MG63 (cell line): Measurements from ENCODE around the gene FAM163A. TPM values are rescaled to one million over a fixed set of nuclear protein-coding genes. Genes with fewer than 3 reads are reported as not detected.
A peak's percentile ranks its signal among the peaks of the same experiment; 100 is the strongest.
"Not testable (repeated sequence)": the region's sequence is repeated elsewhere in the genome, so short reads cannot be mapped to it uniquely, and the experiment has no call there.

Source experiments
- DNase-seq: peaks from one replicate; pipeline ENCODE4 v3.0.0-alpha.2; 2020
- H3K27me3 ChIP-seq: fragments of 250-450 bp; sonication (Bioruptor Pico); 2 replicates; pipeline ENCODE4 v1.5.1; 2020; ENCODE audit warnings: mild to moderate bottlenecking, moderate library complexity
- H3K36me3 ChIP-seq: fragments of 250-450 bp; sonication (Bioruptor Pico); 2 replicates; pipeline ENCODE4 v1.5.1; 2020; ENCODE audit warnings: mild to moderate bottlenecking, moderate library complexity
- H3K4me3 ChIP-seq: fragments of 250-450 bp; sonication (Bioruptor Pico); 2 replicates; pipeline ENCODE4 v1.5.1; 2020; ENCODE audit warnings: mild to moderate bottlenecking, moderate library complexity
- H3K9me3 ChIP-seq: fragments of 250-450 bp; sonication (Bioruptor Pico); 2 replicates; pipeline ENCODE4 v1.5.1; 2020; ENCODE audit warnings: mild to moderate bottlenecking, moderate library complexity
- total RNA-seq: library from RNA; depleted of rRNA; stranded (reverse); fragments of >200 nt; shearing (Covaris generic); gene quantifications from 2 replicates; pipeline ENCODE4 v1.2.3, GENCODE V29; 2014; ENCODE audit warnings: low replicate concordance

Gene FAM163A
- total RNA-seq, 1 experiment from 2014 or later = not detected

DNA sequence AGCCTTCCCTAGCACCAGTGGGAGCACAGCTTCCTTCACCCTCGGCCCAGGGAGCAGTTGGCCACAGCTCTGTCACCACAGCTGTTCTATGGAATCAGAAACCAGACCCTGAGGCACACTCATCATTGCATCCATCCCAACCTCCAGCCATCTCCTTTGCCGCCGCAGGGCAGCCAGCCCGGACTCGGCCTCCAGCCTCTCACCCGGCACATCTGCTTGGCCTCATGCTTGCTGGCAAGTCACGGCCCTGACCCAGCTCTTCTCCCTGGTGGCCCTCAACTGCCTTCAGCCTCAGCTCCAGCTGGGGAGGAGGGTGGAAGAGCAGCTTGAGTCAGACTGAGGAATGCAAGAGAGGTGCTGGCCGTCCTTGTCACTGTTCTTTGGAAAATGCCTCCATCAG, 74.7 kb downstream of the FAM163A start:
- Histone ChIP-seq H3K9me3 (no peaks in the 10 kb centered on the region), H3K27me3 (peaks cover 3% of the 10 kb centered on the region; the same call in 1 of the 2 replicates)
- DNase-seq = peak; percentile 46

DNA sequence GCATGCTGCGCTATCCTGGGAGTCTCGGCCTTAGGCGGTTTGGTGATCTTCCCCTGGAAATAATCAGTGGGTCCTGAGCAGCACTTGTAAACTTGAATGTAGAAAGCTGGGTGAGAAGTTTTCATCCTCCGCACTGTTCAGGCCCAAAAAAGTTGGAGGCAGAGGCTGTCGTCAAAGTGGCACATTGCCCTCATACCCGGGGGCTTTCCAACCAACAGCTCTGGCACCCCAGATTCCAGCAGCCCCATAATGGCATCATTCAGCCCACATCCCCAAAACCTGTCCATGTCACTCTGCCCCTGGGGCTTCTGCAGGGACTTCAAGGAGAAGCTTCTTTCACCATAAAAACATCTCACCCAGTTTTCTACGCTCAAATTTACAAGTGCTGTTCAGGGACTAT, 75.2 kb downstream of the FAM163A start:
- Histone ChIP-seq H3K27me3 (peaks cover 3% of the 10 kb centered on the region; the same call in 1 of the 2 replicates), H3K36me3 (no peaks in the 10 kb centered on the region), H3K9me3 (no peaks in the 10 kb centered on the region), H3K4me3 (no peak overlapping the region)
- DNase-seq = no peak

More for the DNA sequence above, 74.7 kb downstream of the FAM163A start:
- no peaks in the 10 kb centered on the region for H3K36me3 ChIP-seq
- H3K4me3 ChIP-seq = no peak overlapping the region

- no peak for DNase-seq
- no peaks in the 10 kb centered on the region for H3K9me3 ChIP-seq
- H3K4me3 ChIP-seq = no peak overlapping the region
- peaks cover 3% of the 10 kb centered on the region; the same call in 1 of the 2 replicates for H3K27me3 ChIP-seq
- no peaks in the 10 kb centered on the region for H3K36me3 ChIP-seq
Measured at GRCh38 chr1:179818743-179819173, 75.7 kb downstream of the FAM163A start.

- no peak for DNase-seq
- Histone ChIP-seq H3K9me3 (no peaks in the 10 kb centered on the region), H3K27me3 (no peaks in the 10 kb centered on the region; the same call in 1 of the 2 replicates), H3K36me3 (no peaks in the 10 kb centered on the region), H3K4me3 (no peak overlapping the region)
Measured at GRCh38 chr1:179820226-179820970, 77.3 kb downstream of the FAM163A start.

GRCh38 chr1:179821524-179821923, 78.4 kb downstream of the FAM163A start:
- Histone ChIP-seq H3K27me3 (no peaks in the 10 kb centered on the region; the same call in 1 of the 2 replicates), H3K36me3 (no peaks in the 10 kb centered on the region), H3K4me3 (no peak overlapping the region), H3K9me3 (no peaks in the 10 kb centered on the region)
- DNase-seq = no peak

DNA sequence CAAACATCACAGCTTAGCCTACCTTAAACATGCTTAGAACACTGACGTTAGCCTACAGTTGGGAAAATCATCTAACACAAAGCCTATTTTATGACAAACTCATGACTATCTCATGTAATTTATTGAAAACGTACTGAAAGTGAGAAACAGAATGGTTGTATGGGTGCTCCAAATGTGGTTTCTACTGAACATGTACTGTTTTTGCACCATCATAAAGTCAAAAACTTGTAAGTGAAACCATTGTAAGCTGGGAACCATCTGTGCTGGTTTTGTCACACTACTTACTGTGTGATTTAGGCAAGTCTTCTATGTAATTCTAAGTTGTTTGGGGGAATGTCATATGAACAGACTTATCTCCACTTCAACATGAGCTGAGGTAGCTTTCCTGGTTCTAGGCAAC, 79.0 kb downstream of the FAM163A start:
- Histone ChIP-seq H3K36me3 (no peaks in the 10 kb centered on the region), H3K27me3 (no peaks in the 10 kb centered on the region), H3K9me3 (no peaks in the 10 kb centered on the region), H3K4me3 (no peak overlapping the region)
- DNase-seq = no peak

GRCh38 chr1:179823693-179824092, 80.6 kb downstream of the FAM163A start:
- no peak overlapping the region for H3K4me3 ChIP-seq
- H3K27me3 ChIP-seq = no peaks in the 10 kb centered on the region
- H3K9me3 ChIP-seq = no peaks in the 10 kb centered on the region
- no peaks in the 10 kb centered on the region for H3K36me3 ChIP-seq
- DNase-seq = no peak

DNA sequence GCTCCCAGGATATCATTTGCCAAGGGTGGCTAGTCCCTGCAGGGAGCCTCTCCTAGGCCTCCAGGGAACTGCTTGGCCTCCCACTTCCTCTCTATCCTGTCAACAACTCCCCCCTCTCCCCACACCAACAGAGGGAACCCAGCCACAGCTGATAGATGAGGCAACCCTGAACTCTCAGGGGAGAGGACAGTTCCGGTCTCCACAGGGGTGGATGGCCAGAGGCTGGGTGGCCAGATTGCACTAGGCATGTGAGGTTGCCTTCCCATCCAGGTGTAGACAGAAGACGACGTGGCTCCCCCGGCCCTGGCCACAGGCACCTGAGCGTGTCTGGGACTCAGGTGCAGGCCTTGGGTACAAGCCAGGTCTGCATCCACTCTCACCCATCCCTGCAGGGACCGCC, 81.2 kb downstream of the FAM163A start:
- H3K36me3 ChIP-seq = no peaks in the 10 kb centered on the region
- H3K4me3 ChIP-seq = no peak overlapping the region
- no peaks in the 10 kb centered on the region for H3K9me3 ChIP-seq
- no peak for DNase-seq
- no peaks in the 10 kb centered on the region for H3K27me3 ChIP-seq

- no peak overlapping the region for H3K4me3 ChIP-seq
- no peaks in the 10 kb centered on the region for H3K36me3 ChIP-seq
- no peaks in the 10 kb centered on the region for H3K9me3 ChIP-seq
- no peak for DNase-seq
- no peaks in the 10 kb centered on the region for H3K27me3 ChIP-seq
Measured at GRCh38 chr1:179825206-179825605, 82.1 kb downstream of the FAM163A start.

- Histone ChIP-seq H3K27me3 (no peaks in the 10 kb centered on the region), H3K36me3 (no peaks in the 10 kb centered on the region), H3K9me3 (no peaks in the 10 kb centered on the region), H3K4me3 (no peak overlapping the region)
- DNase-seq = no peak
Measured at GRCh38 chr1:179825798-179826460, 82.8 kb downstream of the FAM163A start.

GRCh38 chr1:179826626-179827280, 83.7 kb downstream of the FAM163A start:
- Histone ChIP-seq H3K4me3 (no peak overlapping the region), H3K36me3 (no peaks in the 10 kb centered on the region), H3K9me3 (no peaks in the 10 kb centered on the region), H3K27me3 (no peaks in the 10 kb centered on the region)
- no peak for DNase-seq

DNA sequence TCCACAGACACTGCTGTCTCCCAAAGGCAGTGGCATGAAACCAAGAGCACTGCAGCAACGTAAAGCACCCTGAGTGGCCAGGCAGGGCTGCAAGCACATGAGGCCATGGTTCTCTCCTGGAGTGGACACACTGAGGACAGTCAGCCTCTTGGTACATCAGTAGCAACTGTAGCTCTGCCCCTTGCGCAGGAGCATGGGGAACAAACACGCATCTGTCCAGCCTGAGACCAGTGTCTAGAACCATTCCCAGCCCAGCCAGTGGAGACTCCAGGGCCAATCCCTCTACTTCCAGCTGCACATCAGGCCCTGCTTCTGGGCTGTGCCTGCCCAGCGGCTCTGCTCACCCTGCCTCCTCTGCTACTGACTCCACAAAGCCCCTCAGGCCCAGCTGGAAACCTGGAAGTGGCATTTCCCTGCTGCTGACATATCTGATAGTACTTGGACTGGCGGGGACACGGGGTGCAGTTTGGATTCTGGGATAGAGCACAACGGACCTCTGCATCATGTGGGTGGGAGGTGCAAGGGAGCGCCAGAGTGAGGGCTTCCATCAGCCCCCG, 85.5 kb downstream of the FAM163A start:
- DNase-seq = no peak
- no peaks in the 10 kb centered on the region for H3K36me3 ChIP-seq
- no peak overlapping the region for H3K4me3 ChIP-seq
- no peaks in the 10 kb centered on the region for H3K9me3 ChIP-seq
- H3K27me3 ChIP-seq = no peaks in the 10 kb centered on the region

DNA sequence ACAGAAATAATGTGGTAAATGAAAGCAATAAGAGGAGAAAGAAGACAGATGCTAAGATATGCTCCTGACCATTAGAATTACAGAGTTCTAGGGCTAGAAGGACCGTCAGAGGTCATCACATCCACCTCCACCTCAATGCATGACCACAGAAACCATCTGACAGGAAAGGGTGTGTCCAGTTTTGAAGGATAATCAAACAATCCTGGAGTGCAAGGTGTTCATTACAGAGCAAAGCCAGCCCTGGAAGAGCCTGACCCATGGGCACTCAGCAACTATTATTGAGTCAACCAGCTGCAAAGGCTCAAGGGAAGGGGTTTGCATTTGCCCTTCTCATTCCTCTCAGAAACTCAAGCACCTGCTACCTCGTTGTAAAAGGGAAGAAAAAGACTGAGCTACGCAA, 88.1 kb downstream of the FAM163A start:
- H3K9me3 ChIP-seq = no peaks in the 10 kb centered on the region
- H3K4me3 ChIP-seq = no peak overlapping the region
- no peaks in the 10 kb centered on the region for H3K27me3 ChIP-seq
- no peaks in the 10 kb centered on the region; the same call in 1 of the 2 replicates for H3K36me3 ChIP-seq
- DNase-seq = no peak

GRCh38 chr1:179831852-179832699, 89.0 kb downstream of the FAM163A start:
- DNase-seq = no peak
- no peaks in the 10 kb centered on the region for H3K9me3 ChIP-seq
- H3K27me3 ChIP-seq = no peaks in the 10 kb centered on the region
- H3K4me3 ChIP-seq = no peak overlapping the region
- H3K36me3 ChIP-seq = no peaks in the 10 kb centered on the region; the same call in 1 of the 2 replicates

GRCh38 chr1:179836686-179837445, 93.8 kb downstream of the FAM163A start:
- not testable (repeated sequence) for H3K4me3 ChIP-seq, H3K9me3 ChIP-seq, DNase-seq, H3K27me3 ChIP-seq, H3K36me3 ChIP-seq

DNA sequence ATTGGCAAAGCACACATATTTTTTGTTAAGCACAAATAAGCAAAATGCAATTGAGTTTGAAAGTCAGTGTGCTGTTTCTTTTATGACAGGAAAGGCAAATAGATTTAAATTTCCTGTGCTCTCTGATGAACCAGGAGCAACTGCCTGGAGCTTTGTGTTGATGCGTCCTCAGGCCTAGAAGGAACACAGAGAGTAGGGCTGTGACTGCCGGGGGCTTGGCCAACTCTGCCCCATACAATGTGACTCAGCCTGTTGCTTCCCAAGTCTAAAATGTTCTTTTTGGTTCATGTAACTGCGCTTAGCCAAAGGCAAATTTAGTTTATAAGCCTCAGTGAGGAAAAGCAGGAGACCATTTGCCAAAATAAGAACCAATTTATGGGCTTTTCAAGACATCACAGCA, 97.0 kb downstream of the FAM163A start:
- no peaks in the 10 kb centered on the region for H3K9me3 ChIP-seq
- DNase-seq = no peak
- peaks cover 31% of the 10 kb centered on the region for H3K36me3 ChIP-seq
- no peaks in the 10 kb centered on the region for H3K27me3 ChIP-seq
- H3K4me3 ChIP-seq = no peak overlapping the region
